ENCODE data around the gene MAP1S. TPM values are rescaled to one million over a fixed set of nuclear protein-coding genes. Genes with fewer than 3 reads are reported as not detected.
A peak's percentile ranks its signal among the peaks of the same experiment; 100 is the strongest.

MAP1S gene
- total and polyA plus RNA-seq, 2 of the 13 experiments (the other 11 are each of a cell fraction or from before 2014, with no cell fraction given), result 3.8 to 7.3 TPM

DNA sequence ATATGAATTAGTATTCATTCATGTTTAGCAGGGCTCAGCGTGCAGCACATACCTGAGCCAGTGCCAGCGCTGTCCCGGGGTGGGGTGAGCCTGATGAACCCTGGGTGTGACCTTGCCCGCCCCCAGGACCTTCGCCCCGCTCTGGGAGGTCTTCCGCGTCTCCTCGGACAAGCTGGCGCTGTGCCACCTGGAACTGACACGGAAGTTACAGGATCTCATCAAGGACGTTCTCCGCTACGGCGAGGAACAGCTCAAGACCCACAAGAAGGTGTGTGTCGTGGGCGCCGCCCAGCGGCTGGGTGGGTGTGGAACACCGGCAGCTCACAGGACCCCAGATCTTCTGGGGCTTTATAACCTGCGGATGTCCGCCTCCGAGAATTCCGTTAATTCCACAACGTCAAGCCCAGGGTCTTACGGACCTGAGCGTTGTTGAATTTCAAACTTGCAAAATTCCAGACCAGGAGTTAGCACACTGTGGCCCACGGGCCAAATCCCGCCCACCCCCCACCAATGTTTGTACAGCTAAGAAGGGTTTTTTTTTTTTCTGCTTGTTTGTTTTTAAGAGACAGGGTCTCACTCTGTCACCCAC lies 47.4 kb downstream of the MAP1S start (continued):
- TF ChIP-seq, protein P1, sequence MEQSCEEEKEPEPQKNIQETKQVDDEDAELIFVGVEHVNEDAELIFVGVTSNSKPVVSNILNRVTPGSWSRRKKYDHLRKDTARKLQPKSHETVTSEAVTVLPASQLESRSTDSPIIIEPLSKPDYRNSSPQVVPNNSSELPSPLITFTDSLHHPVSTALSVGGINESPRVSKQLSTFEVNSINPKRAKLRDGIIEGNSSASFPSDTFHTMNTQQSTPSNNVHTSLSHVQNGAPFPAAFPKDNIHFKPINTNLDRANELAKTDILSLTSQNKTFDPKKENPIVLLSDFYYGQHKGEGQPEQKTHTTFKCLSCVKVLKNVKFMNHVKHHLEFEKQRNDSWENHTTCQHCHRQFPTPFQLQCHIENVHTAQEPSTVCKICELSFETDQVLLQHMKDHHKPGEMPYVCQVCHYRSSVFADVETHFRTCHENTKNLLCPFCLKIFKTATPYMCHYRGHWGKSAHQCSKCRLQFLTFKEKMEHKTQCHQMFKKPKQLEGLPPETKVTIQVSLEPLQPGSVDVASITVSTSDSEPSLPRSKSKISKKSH (CRISPR knock-in tag; IDR thresholded peaks at IDR 0.05; ENCODE audit: borderline replicate concordance), result no peak
- TF ChIP-seq, protein P2, sequence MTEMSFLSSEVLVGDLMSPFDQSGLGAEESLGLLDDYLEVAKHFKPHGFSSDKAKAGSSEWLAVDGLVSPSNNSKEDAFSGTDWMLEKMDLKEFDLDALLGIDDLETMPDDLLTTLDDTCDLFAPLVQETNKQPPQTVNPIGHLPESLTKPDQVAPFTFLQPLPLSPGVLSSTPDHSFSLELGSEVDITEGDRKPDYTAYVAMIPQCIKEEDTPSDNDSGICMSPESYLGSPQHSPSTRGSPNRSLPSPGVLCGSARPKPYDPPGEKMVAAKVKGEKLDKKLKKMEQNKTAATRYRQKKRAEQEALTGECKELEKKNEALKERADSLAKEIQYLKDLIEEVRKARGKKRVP (CRISPR knock-in tag; IDR thresholded peaks at IDR 0.05), result no peak
- TF ChIP-seq ZNF703 (CRISPR knock-in tag; IDR thresholded peaks at IDR 0.05; ENCODE audit: borderline replicate concordance) (no peak), SNAI1 (CRISPR knock-in tag; IDR thresholded peaks at IDR 0.05; ENCODE audit: borderline replicate concordance) (peak; percentile 39; the same call in 1 of the 2 replicates), GLI4 (CRISPR knock-in tag; IDR thresholded peaks at IDR 0.05; ENCODE audit: borderline replicate concordance) (no peak), CC2D1A (CRISPR knock-in tag; IDR thresholded peaks at IDR 0.05) (no peak), NKX3-1 (CRISPR knock-in tag; IDR thresholded peaks at IDR 0.05) (no peak), ZBTB1 (CRISPR knock-in tag; IDR thresholded peaks at IDR 0.05; ENCODE audit: borderline replicate concordance) (no peak)
- TF ChIP-seq, protein P3, sequence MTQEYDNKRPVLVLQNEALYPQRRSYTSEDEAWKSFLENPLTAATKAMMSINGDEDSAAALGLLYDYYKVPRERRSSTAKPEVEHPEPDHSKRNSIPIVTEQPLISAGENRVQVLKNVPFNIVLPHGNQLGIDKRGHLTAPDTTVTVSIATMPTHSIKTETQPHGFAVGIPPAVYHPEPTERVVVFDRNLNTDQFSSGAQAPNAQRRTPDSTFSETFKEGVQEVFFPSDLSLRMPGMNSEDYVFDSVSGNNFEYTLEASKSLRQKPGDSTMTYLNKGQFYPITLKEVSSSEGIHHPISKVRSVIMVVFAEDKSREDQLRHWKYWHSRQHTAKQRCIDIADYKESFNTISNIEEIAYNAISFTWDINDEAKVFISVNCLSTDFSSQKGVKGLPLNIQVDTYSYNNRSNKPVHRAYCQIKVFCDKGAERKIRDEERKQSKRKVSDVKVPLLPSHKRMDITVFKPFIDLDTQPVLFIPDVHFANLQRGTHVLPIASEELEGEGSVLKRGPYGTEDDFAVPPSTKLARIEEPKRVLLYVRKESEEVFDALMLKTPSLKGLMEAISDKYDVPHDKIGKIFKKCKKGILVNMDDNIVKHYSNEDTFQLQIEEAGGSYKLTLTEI (CRISPR knock-in tag; conservative IDR thresholded peaks at IDR 0.05), result no peak
- TF ChIP-seq, protein P4, sequence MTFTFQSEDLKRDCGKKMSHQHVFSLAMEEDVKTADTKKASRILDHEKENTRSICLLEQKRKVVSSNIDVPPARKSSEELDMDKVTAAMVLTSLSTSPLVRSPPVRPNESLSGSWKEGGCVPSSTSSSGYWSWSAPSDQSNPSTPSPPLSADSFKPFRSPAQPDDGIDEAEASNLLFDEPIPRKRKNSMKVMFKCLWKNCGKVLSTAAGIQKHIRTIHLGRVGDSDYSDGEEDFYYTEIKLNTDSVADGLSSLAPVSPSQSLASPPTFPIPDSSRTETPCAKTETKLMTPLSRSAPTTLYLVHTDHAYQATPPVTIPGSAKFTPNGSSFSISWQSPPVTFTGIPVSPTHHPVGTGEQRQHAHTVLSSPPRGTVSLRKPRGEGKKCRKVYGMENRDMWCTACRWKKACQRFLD (CRISPR knock-in tag; IDR thresholded peaks at IDR 0.05; ENCODE audit: borderline replicate concordance), result no peak
- TF ChIP-seq, protein P5, sequence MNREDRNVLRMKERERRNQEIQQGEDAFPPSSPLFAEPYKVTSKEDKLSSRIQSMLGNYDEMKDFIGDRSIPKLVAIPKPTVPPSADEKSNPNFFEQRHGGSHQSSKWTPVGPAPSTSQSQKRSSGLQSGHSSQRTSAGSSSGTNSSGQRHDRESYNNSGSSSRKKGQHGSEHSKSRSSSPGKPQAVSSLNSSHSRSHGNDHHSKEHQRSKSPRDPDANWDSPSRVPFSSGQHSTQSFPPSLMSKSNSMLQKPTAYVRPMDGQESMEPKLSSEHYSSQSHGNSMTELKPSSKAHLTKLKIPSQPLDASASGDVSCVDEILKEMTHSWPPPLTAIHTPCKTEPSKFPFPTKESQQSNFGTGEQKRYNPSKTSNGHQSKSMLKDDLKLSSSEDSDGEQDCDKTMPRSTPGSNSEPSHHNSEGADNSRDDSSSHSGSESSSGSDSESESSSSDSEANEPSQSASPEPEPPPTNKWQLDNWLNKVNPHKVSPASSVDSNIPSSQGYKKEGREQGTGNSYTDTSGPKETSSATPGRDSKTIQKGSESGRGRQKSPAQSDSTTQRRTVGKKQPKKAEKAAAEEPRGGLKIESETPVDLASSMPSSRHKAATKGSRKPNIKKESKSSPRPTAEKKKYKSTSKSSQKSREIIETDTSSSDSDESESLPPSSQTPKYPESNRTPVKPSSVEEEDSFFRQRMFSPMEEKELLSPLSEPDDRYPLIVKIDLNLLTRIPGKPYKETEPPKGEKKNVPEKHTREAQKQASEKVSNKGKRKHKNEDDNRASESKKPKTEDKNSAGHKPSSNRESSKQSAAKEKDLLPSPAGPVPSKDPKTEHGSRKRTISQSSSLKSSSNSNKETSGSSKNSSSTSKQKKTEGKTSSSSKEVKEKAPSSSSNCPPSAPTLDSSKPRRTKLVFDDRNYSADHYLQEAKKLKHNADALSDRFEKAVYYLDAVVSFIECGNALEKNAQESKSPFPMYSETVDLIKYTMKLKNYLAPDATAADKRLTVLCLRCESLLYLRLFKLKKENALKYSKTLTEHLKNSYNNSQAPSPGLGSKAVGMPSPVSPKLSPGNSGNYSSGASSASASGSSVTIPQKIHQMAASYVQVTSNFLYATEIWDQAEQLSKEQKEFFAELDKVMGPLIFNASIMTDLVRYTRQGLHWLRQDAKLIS (CRISPR knock-in tag; IDR thresholded peaks at IDR 0.05), result no peak
- TF ChIP-seq, protein P6, sequence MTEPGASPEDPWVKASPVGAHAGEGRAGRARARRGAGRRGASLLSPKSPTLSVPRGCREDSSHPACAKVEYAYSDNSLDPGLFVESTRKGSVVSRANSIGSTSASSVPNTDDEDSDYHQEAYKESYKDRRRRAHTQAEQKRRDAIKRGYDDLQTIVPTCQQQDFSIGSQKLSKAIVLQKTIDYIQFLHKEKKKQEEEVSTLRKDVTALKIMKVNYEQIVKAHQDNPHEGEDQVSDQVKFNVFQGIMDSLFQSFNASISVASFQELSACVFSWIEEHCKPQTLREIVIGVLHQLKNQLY (CRISPR knock-in tag; IDR thresholded peaks at IDR 0.05), result no peak
- TF ChIP-seq, protein P7, sequence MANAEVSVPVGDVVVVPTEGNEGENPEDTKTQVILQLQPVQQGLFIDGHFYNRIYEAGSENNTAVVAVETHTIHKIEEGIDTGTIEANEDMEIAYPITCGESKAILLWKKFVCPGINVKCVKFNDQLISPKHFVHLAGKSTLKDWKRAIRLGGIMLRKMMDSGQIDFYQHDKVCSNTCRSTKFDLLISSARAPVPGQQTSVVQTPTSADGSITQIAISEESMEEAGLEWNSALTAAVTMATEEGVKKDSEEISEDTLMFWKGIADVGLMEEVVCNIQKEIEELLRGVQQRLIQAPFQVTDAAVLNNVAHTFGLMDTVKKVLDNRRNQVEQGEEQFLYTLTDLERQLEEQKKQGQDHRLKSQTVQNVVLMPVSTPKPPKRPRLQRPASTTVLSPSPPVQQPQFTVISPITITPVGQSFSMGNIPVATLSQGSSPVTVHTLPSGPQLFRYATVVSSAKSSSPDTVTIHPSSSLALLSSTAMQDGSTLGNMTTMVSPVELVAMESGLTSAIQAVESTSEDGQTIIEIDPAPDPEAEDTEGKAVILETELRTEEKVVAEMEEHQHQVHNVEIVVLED (CRISPR knock-in tag; IDR thresholded peaks at IDR 0.05; ENCODE audit: borderline replicate concordance), result peak; percentile 59; the same call in 1 of the 2 replicates
